PC-3 (cell line): ENCODE data around the gene UBASH3B.

Experiments used
- EZH2 ChIP-seq: fragments of 300-600 bp; sonication (generic); IDR thresholded peaks from one replicate; pipeline ENCODE4 v1.6.1; 2017; ENCODE audit warnings: antibody characterized with exemption, mild to moderate bottlenecking, low read length; ENCODE audit not compliant: unreplicated experiment
- TF ChIP-seq, protein P1 (sequence below): fragments of 300-600 bp; sonication (generic); conservative IDR thresholded peaks from 2 replicates; pipeline ENCODE4 v1.5.1; 2017; ENCODE audit warnings: antibody characterized with exemption, low read depth, mild to moderate bottlenecking, low read length

- no peak for TF ChIP-seq EZH2
- TF ChIP-seq, protein P1, sequence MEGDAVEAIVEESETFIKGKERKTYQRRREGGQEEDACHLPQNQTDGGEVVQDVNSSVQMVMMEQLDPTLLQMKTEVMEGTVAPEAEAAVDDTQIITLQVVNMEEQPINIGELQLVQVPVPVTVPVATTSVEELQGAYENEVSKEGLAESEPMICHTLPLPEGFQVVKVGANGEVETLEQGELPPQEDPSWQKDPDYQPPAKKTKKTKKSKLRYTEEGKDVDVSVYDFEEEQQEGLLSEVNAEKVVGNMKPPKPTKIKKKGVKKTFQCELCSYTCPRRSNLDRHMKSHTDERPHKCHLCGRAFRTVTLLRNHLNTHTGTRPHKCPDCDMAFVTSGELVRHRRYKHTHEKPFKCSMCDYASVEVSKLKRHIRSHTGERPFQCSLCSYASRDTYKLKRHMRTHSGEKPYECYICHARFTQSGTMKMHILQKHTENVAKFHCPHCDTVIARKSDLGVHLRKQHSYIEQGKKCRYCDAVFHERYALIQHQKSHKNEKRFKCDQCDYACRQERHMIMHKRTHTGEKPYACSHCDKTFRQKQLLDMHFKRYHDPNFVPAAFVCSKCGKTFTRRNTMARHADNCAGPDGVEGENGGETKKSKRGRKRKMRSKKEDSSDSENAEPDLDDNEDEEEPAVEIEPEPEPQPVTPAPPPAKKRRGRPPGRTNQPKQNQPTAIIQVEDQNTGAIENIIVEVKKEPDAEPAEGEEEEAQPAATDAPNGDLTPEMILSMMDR, result no peak
Measured at GRCh38 chr11:122723576-122723975, 68.1 kb downstream of the UBASH3B start.
